NOMO-1 treated with dmso at 0.1 percent for 144 hours (cell line): ENCODE data around the gene ARHGEF11.
"Not testable (repeated sequence)": the region's sequence is repeated elsewhere in the genome, so short reads cannot be mapped to it uniquely, and the experiment has no call there.

Experiments used
- DNase-seq: peaks from one replicate; lab custom pipeline; 2025; ENCODE audit not compliant: unreplicated experiment; lab: John Stamatoyannopoulos, UW

Gene ARHGEF11

DNA sequence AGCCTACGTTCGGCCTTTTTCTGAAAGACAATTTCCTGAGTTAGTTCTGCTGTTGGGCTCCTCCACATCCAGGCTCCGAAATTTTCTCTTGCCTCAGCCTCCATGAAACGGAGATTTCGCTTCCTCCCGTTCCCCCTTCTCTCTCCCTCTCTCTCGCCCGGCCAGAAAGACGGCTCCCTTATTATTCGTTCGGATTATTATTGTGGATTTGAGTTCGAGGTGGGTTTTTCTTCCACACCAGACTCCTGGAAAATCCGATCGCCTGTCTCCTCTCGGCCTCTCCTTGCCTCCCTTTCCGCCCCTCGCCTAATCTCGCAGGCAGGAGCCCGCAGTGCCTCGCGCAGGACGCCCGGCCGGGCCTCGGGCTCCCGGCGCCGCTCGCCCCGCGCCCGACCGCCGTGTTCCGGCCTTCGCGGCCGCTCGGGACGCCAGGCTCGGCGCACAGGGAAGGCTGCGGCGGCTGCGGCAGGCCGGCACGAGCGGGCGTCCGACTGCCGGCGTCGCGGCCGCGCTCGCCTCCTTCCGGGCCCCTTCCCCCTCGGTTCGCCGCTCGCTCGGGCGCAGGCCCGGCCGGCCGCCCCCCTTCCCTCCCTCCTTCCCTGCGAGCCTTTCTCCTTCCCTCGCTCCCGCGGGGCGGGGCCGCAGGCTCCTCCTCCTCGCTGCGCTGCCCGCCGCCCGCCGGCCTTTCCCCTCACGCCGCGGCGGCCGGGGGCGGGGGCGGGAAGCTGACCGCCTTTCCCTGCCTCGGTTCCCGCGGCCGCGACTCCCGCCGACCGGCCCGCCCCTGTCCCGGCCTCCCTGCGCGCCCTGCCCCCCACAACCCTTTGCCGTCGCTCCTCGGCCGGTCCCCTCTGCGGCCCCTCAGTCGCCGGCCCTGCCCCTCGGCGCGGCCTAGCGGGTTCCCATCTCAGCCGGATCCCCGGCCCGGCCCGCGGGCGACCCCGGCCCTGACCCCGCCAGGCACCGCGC is at the start of gene ARHGEF11:
Gene ARHGEF11, minus strand, starts transcription at position 493 of the 969 bp plus-strand sequence. CDS start 1,412 bp downstream, outside the sequence.
- peak; percentile 61 for DNase-seq

GRCh38 chr1:157095091-157095490 is 49.5 kb upstream of the ARHGEF11 start:
- DNase-seq, result no peak

GRCh38 chr1:157092831-157093230 is 47.3 kb upstream of the ARHGEF11 start:
- no peak for DNase-seq

GRCh38 chr1:157091668-157092273 is 46.2 kb upstream of the ARHGEF11 start:
- DNase-seq, result no peak

GRCh38 chr1:157091186-157091585 is 45.6 kb upstream of the ARHGEF11 start:
- no peak for DNase-seq

DNA sequence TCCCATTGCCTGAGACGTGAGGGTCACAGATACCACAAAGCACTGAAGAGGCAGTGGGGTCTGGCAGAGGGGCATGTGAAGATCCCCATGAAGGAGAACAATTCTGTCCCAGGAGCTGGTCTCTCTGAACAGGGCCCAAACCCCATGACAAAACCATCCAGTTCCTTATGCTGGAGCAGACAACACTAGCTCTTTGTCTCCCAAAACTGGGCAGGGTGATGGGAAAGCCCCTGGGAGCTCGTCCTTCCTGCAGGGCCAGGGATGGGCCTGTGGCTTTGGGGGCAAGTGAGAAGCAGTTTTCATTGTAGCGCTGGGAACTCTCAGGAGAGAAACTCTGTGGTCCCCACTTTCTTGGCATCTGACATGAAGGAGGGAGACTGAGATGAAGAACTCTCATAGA is 45.2 kb upstream of the ARHGEF11 start:
- no peak for DNase-seq

DNA sequence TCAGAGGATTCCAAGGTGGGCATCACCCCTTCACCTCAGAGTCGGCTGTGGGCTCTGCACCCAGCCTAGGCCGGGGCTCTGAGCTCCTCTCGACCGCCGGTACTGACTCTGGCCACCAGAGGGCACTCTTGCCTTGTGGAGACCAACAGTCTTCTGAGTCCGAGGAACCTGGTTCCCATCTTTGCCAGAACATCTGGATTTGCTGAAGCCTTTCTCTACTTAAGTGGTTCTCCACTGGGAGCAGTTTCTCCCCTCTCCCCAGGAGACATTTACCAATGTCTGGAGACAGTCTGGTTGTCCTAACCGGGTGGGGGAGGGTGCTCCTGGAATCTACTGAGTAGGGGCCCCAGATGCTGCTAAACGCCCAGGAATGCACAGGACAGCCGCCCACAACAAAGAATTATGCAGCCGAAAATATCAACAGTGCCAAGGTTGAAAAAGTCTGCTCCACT is 44.7 kb upstream of the ARHGEF11 start:
- peak; percentile 28 for DNase-seq

GRCh38 chr1:157089789-157090188 is 44.2 kb upstream of the ARHGEF11 start:
- DNase-seq, result no peak

DNA sequence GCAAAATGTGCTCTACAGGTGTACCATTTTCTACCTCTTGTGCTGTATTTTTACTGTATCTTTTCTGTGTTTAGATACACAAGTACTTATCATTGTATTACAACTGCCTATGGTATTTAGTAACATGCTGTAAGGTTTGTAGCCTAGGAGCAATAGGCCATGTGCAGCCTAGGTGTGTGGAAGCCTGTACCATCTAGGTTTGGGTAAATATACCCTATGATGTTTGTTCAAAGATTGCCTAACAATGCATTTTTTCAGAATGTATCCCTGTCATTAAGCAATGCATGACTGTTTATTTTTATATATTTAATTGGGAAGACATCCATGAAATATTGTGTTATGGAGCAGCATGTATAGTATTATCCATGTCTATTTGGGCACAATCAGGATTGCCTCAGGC is 43.1 kb upstream of the ARHGEF11 start:
- no peak for DNase-seq

GRCh38 chr1:157087030-157087429 is 41.5 kb upstream of the ARHGEF11 start:
- DNase-seq, result no peak

GRCh38 chr1:157086299-157086698 is 40.8 kb upstream of the ARHGEF11 start:
- no peak for DNase-seq

- peak; percentile 69 for DNase-seq
Measured at GRCh38 chr1:157085421-157085820, 39.9 kb upstream of the ARHGEF11 start.

DNA sequence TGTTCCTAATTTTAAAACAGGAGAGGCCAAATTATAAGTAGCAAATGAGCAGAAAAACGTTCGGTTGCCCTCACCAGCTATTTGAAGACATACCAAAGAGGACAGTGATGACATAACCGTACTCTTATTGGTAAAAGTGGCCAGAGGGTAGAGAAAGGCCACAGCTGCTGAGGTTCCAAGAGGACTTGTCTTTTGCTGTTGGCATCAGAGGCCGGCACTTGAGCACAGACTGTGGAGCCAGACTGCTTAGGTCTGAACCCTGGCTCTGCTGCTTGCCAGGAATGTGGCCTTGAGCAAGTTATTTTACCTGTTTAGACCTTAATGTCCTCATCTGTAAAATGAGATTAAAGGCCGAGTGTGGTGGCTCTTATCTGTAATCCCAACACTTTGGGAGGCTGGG is 39.2 kb upstream of the ARHGEF11 start:
- no peak for DNase-seq

DNA sequence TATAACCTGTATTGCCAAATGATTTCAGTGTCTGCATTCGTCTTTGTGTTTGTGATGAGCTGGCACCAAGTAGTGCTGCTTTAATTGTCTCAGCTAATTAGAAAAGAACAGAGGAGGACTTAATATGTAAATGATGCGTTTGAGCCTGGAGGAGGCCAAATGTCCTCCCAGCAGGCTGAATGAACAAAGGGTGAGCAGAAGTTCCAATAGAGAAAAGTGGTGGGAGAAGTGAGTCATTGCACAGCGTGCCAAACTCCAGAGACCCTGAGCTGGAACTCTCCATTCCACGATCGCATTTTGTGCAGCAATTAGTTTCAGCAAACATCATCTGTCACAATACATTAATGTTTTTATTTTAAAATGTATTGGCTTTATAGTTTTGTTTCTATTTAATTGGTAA is 36.2 kb upstream of the ARHGEF11 start:
- no peak for DNase-seq

DNA sequence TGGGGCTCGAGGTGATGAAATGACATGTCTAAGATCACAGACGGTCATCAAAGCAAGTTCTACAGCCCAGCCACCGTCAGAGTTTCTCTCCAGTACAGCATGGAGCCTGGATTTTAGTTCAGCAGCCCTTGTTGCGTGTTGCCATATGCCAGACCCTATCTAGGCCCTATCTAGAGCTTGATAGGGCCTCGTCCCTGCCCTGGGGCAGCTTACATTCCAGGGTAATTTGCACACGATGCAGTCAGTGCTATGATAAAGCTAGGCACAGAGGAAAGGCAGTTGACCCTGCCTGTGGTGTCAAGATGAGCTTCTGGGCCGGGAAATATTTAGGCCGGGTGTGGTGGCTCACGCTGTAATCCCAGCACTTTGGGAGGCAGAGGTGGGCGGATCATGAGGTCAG is 35.2 kb upstream of the ARHGEF11 start:
- DNase-seq, result no peak

- no peak for DNase-seq
Measured at GRCh38 chr1:157077394-157077793, 31.9 kb upstream of the ARHGEF11 start.

DNA sequence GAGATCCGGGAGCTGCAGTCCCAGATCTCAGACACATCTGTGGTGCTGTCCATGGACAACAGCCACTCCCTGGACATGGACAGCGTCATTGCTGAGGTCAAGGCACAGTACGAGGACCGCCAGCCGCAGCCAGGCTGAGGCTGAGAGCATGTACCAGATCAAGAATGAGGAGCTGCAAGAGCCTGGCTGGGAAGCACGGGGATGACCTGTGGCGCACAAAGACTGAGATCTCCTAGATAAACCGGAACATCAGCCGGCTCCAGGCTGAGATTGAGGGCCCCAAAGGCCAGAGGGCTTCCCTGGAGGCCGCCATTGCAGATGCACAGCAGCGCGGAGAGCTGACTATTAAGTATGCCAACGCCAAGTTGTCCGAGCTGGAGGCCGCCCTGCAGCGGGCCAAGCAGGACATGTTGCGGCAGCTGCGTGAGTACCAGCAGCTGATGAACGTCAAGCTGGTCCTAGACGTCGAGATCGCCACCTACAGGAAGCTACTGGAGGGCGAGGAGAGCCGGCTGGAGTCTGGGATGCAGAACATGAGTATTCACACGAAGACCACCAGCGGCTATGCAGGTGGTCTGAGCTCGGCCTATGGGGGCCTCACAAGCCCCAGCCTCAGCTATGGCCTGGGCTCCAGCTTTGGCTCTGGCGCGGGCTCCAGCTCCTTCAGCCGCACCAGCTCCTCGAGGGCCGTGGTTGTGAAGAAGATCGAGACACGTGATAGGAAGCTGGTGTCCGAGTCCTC is 28.6 kb upstream of the ARHGEF11 start:
- DNase-seq, result peak; percentile 8

GRCh38 chr1:157069601-157070000 is 24.1 kb upstream of the ARHGEF11 start:
- no peak for DNase-seq

- DNase-seq, result not testable (repeated sequence)
Measured at GRCh38 chr1:157059241-157059640, 13.7 kb upstream of the ARHGEF11 start.

GRCh38 chr1:157056269-157056668 is 10.7 kb upstream of the ARHGEF11 start:
- DNase-seq, result no peak

DNA sequence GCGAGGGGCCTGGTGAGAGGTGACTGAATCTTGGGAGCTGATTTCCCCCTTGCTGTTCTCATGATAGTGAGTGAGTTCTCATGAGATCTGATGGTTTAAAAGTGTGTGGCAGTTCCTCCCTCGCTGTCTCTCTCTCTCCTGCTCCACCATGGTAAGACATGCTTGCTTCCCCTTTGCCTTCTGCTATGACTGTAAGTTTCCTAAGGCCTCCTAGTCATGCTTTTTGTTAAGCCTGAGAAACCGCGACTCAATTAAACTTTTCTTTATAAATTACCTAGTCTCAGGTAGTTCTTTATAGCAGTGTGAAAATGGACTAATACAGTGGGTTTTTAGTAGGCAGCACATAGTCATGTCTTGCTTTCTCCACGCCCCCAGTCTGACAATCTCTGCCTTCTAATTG is 10.2 kb upstream of the ARHGEF11 start:
- not testable (repeated sequence) for DNase-seq
